ENCODE results near the gene SOX18. TPM values are rescaled to one million over a fixed set of nuclear protein-coding genes. Genes with fewer than 3 reads are reported as not detected.
A peak's percentile ranks its signal among the peaks of the same experiment; 100 is the strongest.

The SOX18 gene
- total RNA-seq, 1 donor from 2014 or later, result 1.0 TPM

DNA sequence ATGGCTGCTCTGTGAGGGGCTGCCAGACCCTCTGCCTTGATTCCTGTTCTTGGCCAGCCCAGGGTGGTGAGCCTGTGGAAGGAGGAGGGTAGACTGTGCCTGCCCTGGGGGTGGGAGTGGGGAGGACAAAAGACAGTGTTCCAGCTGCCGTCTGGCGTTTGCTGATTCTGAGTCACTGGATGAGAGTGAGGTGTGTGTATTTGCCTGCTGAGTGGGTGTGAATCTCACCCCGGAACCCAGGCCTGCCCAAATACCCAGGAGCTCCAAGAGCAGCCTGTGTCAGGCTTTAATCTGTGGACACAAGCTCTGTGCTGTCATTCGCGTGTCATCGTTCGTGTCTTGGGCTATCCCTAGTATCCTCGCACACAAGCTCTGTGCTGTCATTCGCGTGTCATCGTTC, 37.4 kb upstream of the SOX18 start:
- Mint-ChIP-seq H3K27ac (no peak overlapping the region), H3K27me3 (ENCODE audit: low read depth) (peaks cover 39% of the 10 kb centered on the region), H3K4me3 (ENCODE audit: low read depth) (no peak overlapping the region), H3K36me3 (ENCODE audit: low read depth) (no peaks in the 10 kb centered on the region), H3K4me1 (ENCODE audit: low read depth) (peaks cover 12% of the 10 kb centered on the region), H3K9me3 (no peaks in the 10 kb centered on the region)
- intact Hi-C loops (cut with micrococcal nuclease), result no loop called here
- no peak for DNase-seq (ENCODE audit: low spot score)

DNA sequence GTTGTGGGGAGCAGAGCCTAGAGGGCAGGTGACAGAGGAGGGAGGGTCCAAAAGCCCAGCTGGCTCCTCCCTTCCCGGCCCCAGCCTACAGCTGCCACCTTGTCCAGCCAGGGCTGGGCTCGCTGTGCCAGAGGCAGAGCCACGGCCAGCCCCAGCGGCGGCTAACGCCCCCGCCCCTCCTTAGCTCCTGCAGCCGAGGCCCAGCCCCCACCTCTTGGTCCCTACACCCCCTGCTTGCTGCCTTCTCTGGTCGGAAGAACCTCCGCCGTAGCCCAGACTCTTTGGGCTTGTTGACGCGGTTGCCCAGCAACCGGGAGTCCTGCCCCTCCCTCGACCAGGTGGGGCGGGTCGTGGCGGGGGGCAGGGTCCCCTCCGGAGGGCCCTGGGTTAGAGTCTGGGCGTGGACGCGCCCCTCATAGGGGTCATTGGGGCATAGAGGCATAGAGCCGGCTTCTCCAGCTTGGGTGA, 35.3 kb upstream of the SOX18 start:
- H3K27ac Mint-ChIP-seq, result no peak overlapping the region
- no peak for DNase-seq (ENCODE audit: low spot score)
- peaks cover 18% of the 10 kb centered on the region for H3K4me1 Mint-ChIP-seq (ENCODE audit: low read depth)
- intact Hi-C loops (cut with micrococcal nuclease), result loop anchor here (2.0 kb wide), 1 partner anchor 18 kb away; no protein-coding TSS in a partner anchor
- peak overlapping the region; percentile 81 for H3K4me3 Mint-ChIP-seq (ENCODE audit: low read depth)
- H3K9me3 Mint-ChIP-seq, result no peaks in the 10 kb centered on the region
- H3K36me3 Mint-ChIP-seq (ENCODE audit: low read depth), result no peaks in the 10 kb centered on the region
- H3K27me3 Mint-ChIP-seq (ENCODE audit: low read depth), result peaks cover 43% of the 10 kb centered on the region

DNA sequence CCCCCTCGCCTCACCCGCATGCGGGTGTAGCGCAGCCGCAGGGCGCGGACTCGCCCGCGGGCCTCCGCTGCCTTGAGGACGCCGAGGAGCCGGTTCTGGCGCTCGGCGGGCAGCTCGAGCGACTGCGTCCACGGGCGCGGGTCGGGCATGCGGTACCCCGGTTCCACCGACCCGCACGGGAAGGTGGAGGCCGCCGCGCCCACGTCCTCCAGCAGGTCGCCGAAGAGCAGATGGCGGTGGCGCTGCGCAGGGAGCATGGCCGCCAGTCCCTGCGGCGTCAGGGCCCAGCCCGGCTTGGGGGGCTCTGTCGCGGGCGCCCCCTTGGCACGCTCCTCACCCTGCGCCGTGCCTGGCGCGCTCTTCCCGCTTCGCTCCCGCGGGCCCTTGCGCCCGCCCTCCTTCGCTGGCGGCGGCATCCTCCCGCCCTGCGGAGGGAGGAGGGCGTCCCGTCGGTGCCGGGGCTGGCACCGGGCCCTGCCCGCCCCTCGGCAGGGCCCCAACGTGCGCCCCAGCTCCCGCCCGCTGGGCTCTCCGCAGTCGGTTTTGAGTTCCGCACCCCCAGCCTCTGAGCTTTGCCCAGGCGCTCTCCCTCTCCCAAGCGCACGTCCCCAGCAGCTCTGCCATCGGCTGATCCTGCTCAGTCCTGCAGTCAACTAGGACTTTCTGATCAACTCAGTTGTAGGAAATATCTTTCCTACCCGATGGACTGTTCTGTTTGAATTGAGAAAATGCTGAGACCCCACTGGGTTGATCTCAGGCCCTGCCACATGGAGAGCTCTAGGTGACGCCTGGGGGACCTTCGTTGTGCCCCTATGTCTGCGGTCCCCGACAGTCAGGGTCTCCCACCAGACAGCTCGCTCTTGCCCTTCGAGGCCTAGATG, 34.6 kb upstream of the SOX18 start, which contains the start of gene LKAAEAR1:
TSS of gene LKAAEAR1 (minus strand) at position 595 of the 881 bp plus-strand sequence. CDS start at position 416, 179 bp downstream.
- Mint-ChIP-seq H3K36me3 (ENCODE audit: low read depth) (peaks cover 2% of the 10 kb centered on the region), H3K27me3 (ENCODE audit: low read depth) (peaks cover 43% of the 10 kb centered on the region), H3K4me1 (ENCODE audit: low read depth) (peaks cover 19% of the 10 kb centered on the region), H3K4me3 (ENCODE audit: low read depth) (peak within 1 kb of the TSS; percentile 81), H3K27ac (no peak within 1 kb of the TSS), H3K9me3 (no peaks in the 10 kb centered on the region)
- intact Hi-C loops (cut with micrococcal nuclease), result loop anchor here (2.0 kb wide), 2 partner anchors 19 to 37 kb away; no protein-coding TSS in a partner anchor
- no peak for DNase-seq (ENCODE audit: low spot score)

DNA sequence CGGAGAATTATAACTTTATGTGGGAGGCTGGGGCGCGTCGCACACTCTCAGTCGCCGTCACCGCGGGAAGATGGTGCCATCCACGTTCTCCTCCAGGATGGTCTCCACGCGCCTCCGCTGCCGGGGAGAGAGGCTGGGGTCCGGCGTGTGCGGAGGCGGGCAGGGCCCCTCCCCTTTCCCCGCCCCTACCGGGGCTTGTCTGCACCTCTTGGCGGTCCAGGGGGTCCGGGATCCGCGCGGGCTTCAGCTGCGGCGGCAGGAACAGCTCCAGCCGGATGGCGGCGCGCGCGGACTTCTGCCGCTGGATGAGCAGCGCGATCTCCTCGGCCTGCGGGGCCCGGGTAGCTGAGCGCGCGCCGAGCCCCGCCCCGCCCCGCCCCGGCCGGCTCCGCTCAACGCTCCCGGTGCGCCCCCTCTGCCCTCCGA, 34.0 kb upstream of the SOX18 start:
- DNase-seq (ENCODE audit: low spot score), result peak; percentile 66
- peaks cover 19% of the 10 kb centered on the region for H3K4me1 Mint-ChIP-seq (ENCODE audit: low read depth)
- H3K4me3 Mint-ChIP-seq (ENCODE audit: low read depth), result peak overlapping the region; percentile 70
- H3K27me3 Mint-ChIP-seq (ENCODE audit: low read depth), result peaks cover 39% of the 10 kb centered on the region
- H3K36me3 Mint-ChIP-seq (ENCODE audit: low read depth), result peaks cover 3% of the 10 kb centered on the region
- H3K27ac Mint-ChIP-seq, result no peak overlapping the region
- intact Hi-C loops (cut with micrococcal nuclease), result loop anchor here (2.0 kb wide), 1 partner anchor 37 kb away; no protein-coding TSS in a partner anchor
- no peaks in the 10 kb centered on the region for H3K9me3 Mint-ChIP-seq

DNA sequence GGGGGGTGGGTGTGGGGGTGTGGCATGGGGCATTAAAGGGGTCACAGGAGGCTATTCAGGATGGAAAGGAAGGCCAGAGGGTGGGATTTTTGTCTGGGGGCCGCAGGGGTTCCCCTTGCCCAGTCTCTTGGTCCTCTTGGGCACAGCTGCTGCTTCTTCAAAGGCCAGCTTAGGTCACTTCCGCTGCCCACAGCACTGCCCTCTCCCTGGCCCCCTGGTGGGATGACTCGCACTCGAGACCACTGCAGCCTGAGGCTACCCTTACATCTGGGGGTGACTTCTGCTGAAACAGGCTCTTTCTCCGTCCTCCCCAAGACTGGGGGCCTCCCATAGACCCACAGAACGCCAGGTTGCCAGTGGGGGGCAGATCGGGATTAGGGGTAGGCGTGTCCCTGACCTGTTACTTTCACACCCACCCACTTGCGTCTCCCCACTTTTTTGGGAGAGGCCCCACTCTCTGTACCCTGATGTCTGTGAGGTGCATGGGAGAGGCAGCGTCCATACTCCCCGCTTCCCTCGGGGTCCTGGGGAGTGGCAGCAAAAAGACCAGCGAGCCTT, 33.5 kb upstream of the SOX18 start:
- Mint-ChIP-seq H3K4me1 (ENCODE audit: low read depth) (peaks cover 21% of the 10 kb centered on the region), H3K36me3 (ENCODE audit: low read depth) (peaks cover 4% of the 10 kb centered on the region), H3K27ac (no peak overlapping the region), H3K4me3 (ENCODE audit: low read depth) (peak overlapping the region; percentile 70), H3K27me3 (ENCODE audit: low read depth) (peaks cover 38% of the 10 kb centered on the region), H3K9me3 (no peaks in the 10 kb centered on the region)
- no peak for DNase-seq (ENCODE audit: low spot score)
- intact Hi-C loops (cut with micrococcal nuclease), result loop anchor here (2.0 kb wide), 1 partner anchor 38 kb away; no protein-coding TSS in a partner anchor

DNA sequence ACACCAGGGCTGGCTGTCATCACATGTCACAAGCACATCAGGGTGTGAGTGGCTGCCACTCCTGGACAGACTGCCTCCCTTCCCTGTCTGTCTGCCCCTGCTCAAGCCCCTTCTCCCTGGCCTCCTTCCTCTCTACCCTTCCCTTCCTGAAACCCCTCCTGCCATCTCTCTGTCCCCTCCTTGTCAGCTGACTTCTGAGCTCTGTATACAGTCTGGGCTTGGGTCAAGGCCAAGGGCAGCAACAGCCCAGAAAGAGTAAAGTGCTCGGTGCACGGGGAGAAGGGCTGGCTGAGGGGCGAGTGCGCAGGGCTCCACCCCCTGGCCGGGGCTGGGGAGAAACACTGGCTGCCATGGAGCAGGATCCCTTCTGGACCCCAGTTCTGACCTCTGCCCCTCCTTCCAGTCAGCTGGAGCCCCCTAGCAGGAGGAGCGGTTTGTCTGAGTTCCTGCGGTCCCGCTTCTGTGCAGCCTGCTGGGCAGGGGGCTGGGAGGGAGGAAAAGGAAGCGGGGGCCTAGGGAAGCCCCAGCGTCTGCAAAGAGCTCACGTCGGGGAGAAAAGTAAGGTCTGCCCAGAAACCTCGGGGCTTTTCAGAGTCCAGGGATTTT, 32.8 kb upstream of the SOX18 start:
- no peaks in the 10 kb centered on the region for H3K9me3 Mint-ChIP-seq
- H3K27ac Mint-ChIP-seq, result no peak overlapping the region
- peak overlapping the region; percentile 42 for H3K4me3 Mint-ChIP-seq (ENCODE audit: low read depth)
- DNase-seq (ENCODE audit: low spot score), result no peak
- H3K4me1 Mint-ChIP-seq (ENCODE audit: low read depth), result peaks cover 25% of the 10 kb centered on the region
- H3K36me3 Mint-ChIP-seq (ENCODE audit: low read depth), result peaks cover 6% of the 10 kb centered on the region
- intact Hi-C loops (cut with micrococcal nuclease), result loop anchor here (2.0 kb wide), 1 partner anchor 39 kb away; no protein-coding TSS in a partner anchor
- H3K27me3 Mint-ChIP-seq (ENCODE audit: low read depth), result peaks cover 38% of the 10 kb centered on the region

DNA sequence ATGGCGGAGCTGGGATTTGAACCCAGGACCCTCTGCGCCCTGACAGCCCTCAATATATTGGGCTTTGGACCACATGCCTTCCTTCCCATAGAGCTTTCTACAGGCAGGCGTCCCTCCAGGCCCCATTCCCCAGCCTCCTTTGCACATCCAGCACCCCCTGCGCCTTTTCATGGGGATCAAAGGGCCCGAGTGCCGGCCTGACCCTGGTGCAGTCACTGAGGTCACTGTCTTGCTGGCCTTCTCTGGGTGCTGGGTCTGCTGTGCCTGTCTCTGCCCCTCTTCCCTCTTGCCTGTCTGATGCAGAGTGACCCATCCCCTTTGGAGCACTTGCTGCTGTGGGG, 32.2 kb upstream of the SOX18 start:
- H3K4me3 Mint-ChIP-seq (ENCODE audit: low read depth), result peak overlapping the region; percentile 42
- intact Hi-C loops (cut with micrococcal nuclease), result no loop called here
- H3K9me3 Mint-ChIP-seq, result no peaks in the 10 kb centered on the region
- peaks cover 6% of the 10 kb centered on the region for H3K36me3 Mint-ChIP-seq (ENCODE audit: low read depth)
- DNase-seq (ENCODE audit: low spot score), result no peak
- no peak overlapping the region for H3K27ac Mint-ChIP-seq
- peaks cover 38% of the 10 kb centered on the region for H3K27me3 Mint-ChIP-seq (ENCODE audit: low read depth)
- peaks cover 25% of the 10 kb centered on the region for H3K4me1 Mint-ChIP-seq (ENCODE audit: low read depth)

DNA sequence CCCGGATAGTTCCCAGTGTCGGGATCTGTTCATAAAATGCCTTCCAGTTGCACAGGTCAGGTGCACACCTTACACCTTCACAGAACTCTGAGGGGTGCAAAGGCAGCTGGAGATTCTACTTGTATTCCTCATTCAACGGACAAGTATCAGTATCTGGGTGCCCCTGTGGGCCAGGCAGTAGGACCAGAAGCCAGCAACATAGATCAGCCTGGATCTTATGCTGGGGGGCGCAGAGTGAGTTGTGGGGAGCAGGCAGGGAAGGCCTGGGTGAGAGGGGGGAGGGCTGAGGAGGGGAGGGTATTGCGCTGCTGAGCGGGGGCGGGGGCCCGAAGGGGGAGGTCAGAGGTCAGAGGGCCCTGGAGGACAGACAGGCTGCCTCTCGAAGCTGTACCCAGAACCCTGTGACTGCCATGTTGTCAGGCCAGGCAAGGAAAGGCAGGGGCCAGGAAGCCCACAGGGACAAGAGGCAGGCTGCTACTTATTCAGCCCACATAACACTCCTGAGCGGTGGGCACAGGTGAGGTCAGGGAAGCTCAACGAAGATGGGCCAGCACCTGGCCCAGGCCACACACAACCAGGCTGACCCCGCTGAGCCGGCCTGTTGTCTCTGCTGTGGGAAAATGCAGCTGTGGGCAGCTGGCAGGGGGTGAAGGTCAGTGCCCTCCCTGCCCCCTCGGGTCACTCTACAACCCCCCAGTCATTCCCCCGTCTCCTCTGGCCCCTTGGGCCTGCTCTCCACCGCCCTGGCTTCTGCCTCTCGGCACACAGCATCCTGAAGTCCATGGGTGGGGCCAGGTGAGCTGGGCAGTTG, 31.6 kb upstream of the SOX18 start:
- no peaks in the 10 kb centered on the region for H3K9me3 Mint-ChIP-seq
- intact Hi-C loops (cut with micrococcal nuclease), result no loop called here

DNA sequence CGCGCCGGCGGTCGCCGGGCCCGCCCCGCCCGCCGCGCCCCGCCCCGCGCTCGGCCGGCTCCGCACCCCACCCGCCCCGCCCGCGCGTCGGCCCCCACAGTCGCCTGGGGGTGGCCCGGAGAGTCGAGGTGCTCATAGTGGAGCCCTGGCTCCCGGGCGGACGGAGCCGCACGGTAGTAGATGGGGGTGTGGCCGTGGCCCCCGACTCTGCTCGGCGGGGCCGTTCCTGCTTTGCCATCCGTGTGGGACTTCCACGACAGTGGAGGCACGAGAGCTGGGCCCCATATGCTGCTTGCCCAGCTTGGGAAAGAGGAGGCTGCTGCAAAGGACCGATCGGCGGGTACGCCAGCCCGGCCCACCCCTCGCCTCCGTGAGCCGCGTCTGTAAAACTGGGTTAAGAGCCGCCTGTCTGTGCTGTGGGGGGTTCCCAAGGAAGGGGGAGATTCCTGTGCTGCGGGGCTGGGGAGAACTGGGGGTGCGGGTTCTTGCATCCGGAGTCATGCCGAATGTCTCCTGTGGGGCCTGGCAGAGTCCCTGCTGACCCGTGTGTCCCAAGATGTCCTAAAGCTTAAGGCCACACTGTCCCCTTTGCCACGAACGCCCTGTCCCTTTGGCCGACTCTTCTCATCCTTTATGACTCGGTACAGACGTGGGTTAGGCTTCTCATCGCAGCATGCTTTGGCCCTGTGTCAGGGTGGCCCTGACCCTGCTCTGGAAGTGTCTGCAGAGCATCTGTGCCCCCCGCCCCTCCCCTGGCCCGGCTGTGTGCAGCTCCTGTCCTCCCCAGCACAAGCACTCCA, 30.8 kb upstream of the SOX18 start, which contains the start of gene OPRL1:
TSS of gene OPRL1 (plus strand) at position 70 of the 800 bp plus-strand sequence. CDS start 12,639 bp downstream, outside the sequence.
- H3K9me3 Mint-ChIP-seq, result no peaks in the 10 kb centered on the region
- DNase-seq (ENCODE audit: low spot score), result no peak
- H3K4me1 Mint-ChIP-seq (ENCODE audit: low read depth), result peaks cover 25% of the 10 kb centered on the region
- peak within 1 kb of the TSS; percentile 80 for H3K27ac Mint-ChIP-seq
- intact Hi-C loops (cut with micrococcal nuclease), result no loop called here
- peaks cover 11% of the 10 kb centered on the region for H3K36me3 Mint-ChIP-seq (ENCODE audit: low read depth)
- H3K4me3 Mint-ChIP-seq (ENCODE audit: low read depth), result peak within 1 kb of the TSS; percentile 95
- H3K27me3 Mint-ChIP-seq (ENCODE audit: low read depth), result peaks cover 26% of the 10 kb centered on the region

More for the DNA sequence above, 31.6 kb upstream of the SOX18 start:
- Mint-ChIP-seq H3K27me3 (ENCODE audit: low read depth) (peaks cover 34% of the 10 kb centered on the region), H3K27ac (no peak overlapping the region), H3K4me1 (ENCODE audit: low read depth) (peaks cover 25% of the 10 kb centered on the region), H3K36me3 (ENCODE audit: low read depth) (peaks cover 6% of the 10 kb centered on the region), H3K4me3 (ENCODE audit: low read depth) (peak overlapping the region; percentile 65)
- no peak for DNase-seq (ENCODE audit: low spot score)

DNA sequence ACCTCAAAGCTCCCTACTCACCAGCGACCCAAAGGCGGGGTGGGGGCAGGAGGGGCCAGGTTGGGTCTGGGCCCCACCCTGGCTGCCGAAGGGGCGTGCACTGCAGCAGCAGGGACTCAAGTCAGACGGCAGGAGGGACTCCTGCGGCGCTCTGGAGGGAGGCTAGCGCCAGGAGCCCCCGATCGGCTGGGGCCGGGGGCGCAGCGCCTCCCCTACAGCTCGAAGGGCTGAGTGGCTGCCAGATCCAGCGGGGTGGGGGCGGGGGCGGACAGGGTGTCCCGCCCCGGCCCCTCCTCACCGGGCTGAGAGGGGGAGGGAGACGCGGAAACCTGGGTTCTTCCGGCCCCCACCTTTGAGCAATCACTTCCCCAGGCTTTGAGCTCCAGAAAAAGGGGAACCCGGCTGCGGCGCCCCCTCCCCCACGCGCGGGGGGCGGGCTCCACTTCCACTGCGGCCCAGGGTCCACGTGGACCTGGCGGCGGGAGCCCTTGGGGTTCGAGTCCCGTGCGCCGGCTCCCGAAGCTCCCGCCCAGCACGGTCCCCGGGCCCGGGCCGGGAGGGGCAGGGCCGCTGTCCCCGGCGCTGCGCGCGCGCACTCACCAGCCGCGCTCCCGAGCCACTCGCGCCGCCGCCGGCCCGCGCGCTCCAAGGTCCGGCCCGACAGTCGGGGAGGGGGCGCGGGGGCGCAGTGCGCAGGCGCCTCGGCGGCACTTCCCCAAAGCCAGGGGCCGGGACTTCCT, 30.0 kb upstream of the SOX18 start, which contains the start of gene RGS19:
TSS of gene RGS19 (minus strand) at position 246 of the 740 bp plus-strand sequence. CDS start 2,632 bp downstream, outside the sequence.
- intact Hi-C loops (cut with micrococcal nuclease), result loop anchor here (2.0 to 5.0 kb wide), 2 partner anchors 17 to 97 kb away; partner anchors contain the start of genes PRPF6 and TCEA2
- H3K27me3 Mint-ChIP-seq (ENCODE audit: low read depth), result peaks cover 21% of the 10 kb centered on the region
- H3K9me3 Mint-ChIP-seq, result no peaks in the 10 kb centered on the region
- H3K27ac Mint-ChIP-seq, result peak within 1 kb of the TSS; percentile 80
- H3K36me3 Mint-ChIP-seq (ENCODE audit: low read depth), result peaks cover 14% of the 10 kb centered on the region
- DNase-seq (ENCODE audit: low spot score), result peak; percentile 71
- H3K4me3 Mint-ChIP-seq (ENCODE audit: low read depth), result peak within 1 kb of the TSS; percentile 95
- peaks cover 24% of the 10 kb centered on the region for H3K4me1 Mint-ChIP-seq (ENCODE audit: low read depth)

DNA sequence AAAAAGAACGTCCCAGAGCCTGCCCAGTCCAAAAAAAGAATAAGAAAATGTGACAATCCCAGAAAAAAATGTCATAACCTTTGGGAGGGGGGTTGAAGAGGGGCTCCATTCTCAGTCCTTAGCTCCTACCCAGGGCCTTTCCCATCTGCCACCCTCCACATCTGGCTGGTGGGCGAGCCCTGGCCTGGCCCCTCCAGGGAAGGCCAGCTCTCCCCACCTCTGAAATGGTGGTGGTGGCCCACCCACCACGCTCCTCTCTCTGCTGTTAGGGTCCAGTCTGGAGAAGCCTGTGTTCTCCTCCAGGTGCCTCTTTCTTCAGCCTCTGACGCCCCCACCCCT, 29.5 kb upstream of the SOX18 start:
- no peak for DNase-seq (ENCODE audit: low spot score)
- intact Hi-C loops (cut with micrococcal nuclease), result loop anchor here (2.0 to 5.0 kb wide), 2 partner anchors 16 to 97 kb away; partner anchors contain the start of genes PRPF6 and TCEA2
- H3K27ac Mint-ChIP-seq, result peak overlapping the region; percentile 80
- peak overlapping the region; percentile 95 for H3K4me3 Mint-ChIP-seq (ENCODE audit: low read depth)
- peaks cover 18% of the 10 kb centered on the region for H3K36me3 Mint-ChIP-seq (ENCODE audit: low read depth)
- H3K4me1 Mint-ChIP-seq (ENCODE audit: low read depth), result peaks cover 21% of the 10 kb centered on the region
- H3K27me3 Mint-ChIP-seq (ENCODE audit: low read depth), result peaks cover 18% of the 10 kb centered on the region
- H3K9me3 Mint-ChIP-seq, result no peaks in the 10 kb centered on the region
